ENCODE results near the gene HOXB9. TPM values are rescaled to one million over a fixed set of nuclear protein-coding genes. Genes with fewer than 3 reads are reported as not detected.

HOXB9 gene
- total RNA-seq, 2 experiments from 2014 or later, result not detected

GRCh38 chr17:48627118-48627597 is 1.0 kb upstream of the HOXB9 start:
- no peaks in the 10 kb centered on the region for H4K20me1 ChIP-seq (ENCODE audit: insufficient read depth, low read length)
- no peak overlapping the region for H3K27ac ChIP-seq (ENCODE audit: low read depth, low read length, poor library complexity, severe bottlenecking)
- H3K36me3 ChIP-seq (ENCODE audit: insufficient read depth, low read length), result no peaks in the 10 kb centered on the region
- DNase-seq (ENCODE audit: low spot score), result no peak
- H2AFZ ChIP-seq (ENCODE audit: low read length), result no peak overlapping the region
- ChIA-PET POLR2A (no interaction called here), CTCF (ENCODE audit: unreplicated experiment) (no interaction called here)
- H3K79me2 ChIP-seq (ENCODE audit: insufficient read depth, low read depth, low read length), result no peaks in the 10 kb centered on the region
- intact Hi-C loops (cut with micrococcal nuclease; ENCODE audit: unreplicated experiment), result no loop called here
- H3K9me2 ChIP-seq (ENCODE audit: insufficient read depth, low read length), result no peaks in the 10 kb centered on the region
- no peak overlapping the region for H3K4me2 ChIP-seq (ENCODE audit: low read length)
- H3K9me3 ChIP-seq (ENCODE audit: low read length), result no peaks in the 10 kb centered on the region
- no TSS peak for BruUV-seq (replicated peaks)
- H3K4me1 ChIP-seq (ENCODE audit: insufficient read depth, low read length, poor library complexity, severe bottlenecking), result no peaks in the 10 kb centered on the region
- TF ChIP-seq CTCF (conservative IDR thresholded peaks at IDR 0.05; ENCODE audit: low read length) (no peak), EZH2phosphoT487 (IDR thresholded peaks at IDR 0.05; ENCODE audit: borderline replicate concordance, low read depth, low read length) (no peak)
- H3K4me3 ChIP-seq (ENCODE audit: low read depth, low read length, poor library complexity, severe bottlenecking), result no peak overlapping the region

GRCh38 chr17:48625495-48626244 is 488 bp downstream of the HOXB9 start:
- Histone ChIP-seq H3K4me1 (ENCODE audit: insufficient read depth, low read length, poor library complexity, severe bottlenecking) (no peaks in the 10 kb centered on the region), H3K4me3 (ENCODE audit: low read depth, low read length, poor library complexity, severe bottlenecking) (no peak overlapping the region), H3K4me2 (ENCODE audit: low read length) (no peak overlapping the region), H3K27ac (ENCODE audit: low read depth, low read length, poor library complexity, severe bottlenecking) (no peak overlapping the region), H3K9me3 (ENCODE audit: low read length) (no peaks in the 10 kb centered on the region), H3K36me3 (ENCODE audit: insufficient read depth, low read length) (no peaks in the 10 kb centered on the region), H3K79me2 (ENCODE audit: insufficient read depth, low read depth, low read length) (no peaks in the 10 kb centered on the region), H4K20me1 (ENCODE audit: insufficient read depth, low read length) (no peaks in the 10 kb centered on the region), H3K9me2 (ENCODE audit: insufficient read depth, low read length) (no peaks in the 10 kb centered on the region), H2AFZ (ENCODE audit: low read length) (no peak overlapping the region)
- TF ChIP-seq CTCF (conservative IDR thresholded peaks at IDR 0.05; ENCODE audit: low read length) (no peak), EZH2phosphoT487 (IDR thresholded peaks at IDR 0.05; ENCODE audit: borderline replicate concordance, low read depth, low read length) (0 out of 2 replicates have a peak, but pooled peaks have one; percentile 93)
- intact Hi-C loops (cut with micrococcal nuclease; ENCODE audit: unreplicated experiment), result no loop called here
- no TSS peak for BruUV-seq (replicated peaks)
- POLR2A ChIA-PET, result no interaction called here
- no peak for DNase-seq (ENCODE audit: low spot score)
- CTCF ChIA-PET (ENCODE audit: unreplicated experiment), result no interaction called here
